ENCODE measurements around the gene A4GALT. TPM values are rescaled to one million over a fixed set of nuclear protein-coding genes. Genes with fewer than 3 reads are reported as not detected.
"Not testable (repeated sequence)": the region's sequence is repeated elsewhere in the genome, so short reads cannot be mapped to it uniquely, and the experiment has no call there.

A4GALT gene
- total RNA-seq, 1 donor from 2014 or later, result 16.9 TPM

- POLR2A ChIA-PET, result no interaction called here
- H3K27ac Mint-ChIP-seq, result no peak overlapping the region
- intact Hi-C loops (cut with micrococcal nuclease), result no loop called here
- no peak for TF ChIP-seq CTCF (IDR thresholded peaks at IDR 0.05)
- no peaks in the 10 kb centered on the region for H3K27me3 Mint-ChIP-seq
- DNase-seq (no peak), ATAC-seq (ENCODE audit: low read depth) (no peak)
- H3K36me3 Mint-ChIP-seq (ENCODE audit: low read depth), result no peaks in the 10 kb centered on the region
- no peak overlapping the region for H3K4me3 Mint-ChIP-seq
- CTCF ChIA-PET, result no interaction called here
- peaks cover 12% of the 10 kb centered on the region for H3K9me3 Mint-ChIP-seq
- peaks cover 17% of the 10 kb centered on the region for H3K4me1 Mint-ChIP-seq
These were observed 44.5 kb downstream of the A4GALT start for GRCh38 chr22:42676059-42676607.

DNA sequence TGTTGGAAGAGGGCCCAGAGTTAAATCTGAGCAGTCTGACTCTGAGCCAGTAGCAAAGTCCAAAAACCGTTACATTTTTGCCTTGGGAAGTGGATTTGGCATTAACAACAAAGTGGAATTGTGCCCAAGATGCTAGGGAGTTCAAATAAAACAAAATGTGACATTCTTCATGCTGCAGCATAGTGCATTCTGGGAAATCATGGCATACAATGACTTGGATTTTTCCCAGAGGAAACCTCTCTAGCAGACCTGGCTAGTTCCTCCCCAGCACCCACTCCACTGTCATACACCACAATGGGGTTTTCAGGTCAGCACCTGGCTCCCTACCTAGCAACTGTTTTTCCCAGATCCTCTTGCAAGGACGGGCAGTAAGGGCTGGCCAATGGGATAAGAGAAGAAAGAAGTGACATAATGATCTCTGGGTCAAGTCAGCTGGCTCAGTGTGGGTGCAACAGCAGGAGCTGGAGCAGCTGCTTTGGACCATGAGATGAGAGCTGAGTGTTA lies 46.7 kb downstream of the A4GALT start:
- ATAC-seq (ENCODE audit: low read depth) (no peak), DNase-seq (no peak)
- Mint-ChIP-seq H3K9me3 (peaks cover 5% of the 10 kb centered on the region), H3K36me3 (ENCODE audit: low read depth) (no peaks in the 10 kb centered on the region), H3K27ac (no peak overlapping the region), H3K4me3 (no peak overlapping the region), H3K27me3 (no peaks in the 10 kb centered on the region), H3K4me1 (peaks cover 28% of the 10 kb centered on the region)
- CTCF ChIA-PET, result no interaction called here
- intact Hi-C loops (cut with micrococcal nuclease), result no loop called here
- TF ChIP-seq CTCF (IDR thresholded peaks at IDR 0.05), result no peak
- POLR2A ChIA-PET, result no interaction called here

DNA sequence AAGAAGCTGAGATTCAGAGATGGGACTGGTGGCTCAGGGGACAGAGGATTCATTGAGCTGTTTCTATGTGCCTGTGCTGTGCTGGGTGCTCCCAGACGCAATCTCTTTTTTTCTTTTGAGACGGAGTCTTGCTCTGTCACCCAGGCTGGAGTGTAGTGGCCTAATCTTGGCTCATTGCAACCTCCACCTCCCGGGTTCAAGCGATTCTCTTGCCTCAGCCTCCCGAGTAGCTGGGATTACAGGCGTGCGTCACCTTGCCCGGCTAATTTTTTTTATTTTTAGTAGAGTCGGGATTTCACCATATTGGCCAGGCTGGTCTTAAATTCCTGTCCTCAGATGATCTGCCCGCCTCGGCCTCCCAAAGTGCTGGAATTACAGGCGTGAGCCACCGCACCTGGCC lies 47.6 kb downstream of the A4GALT start:
- ATAC-seq (ENCODE audit: low read depth); H3K27ac Mint-ChIP-seq; H3K9me3 Mint-ChIP-seq; DNase-seq; CTCF ChIA-PET; H3K36me3 Mint-ChIP-seq (ENCODE audit: low read depth); intact Hi-C loops (cut with micrococcal nuclease); H3K4me3 Mint-ChIP-seq; H3K27me3 Mint-ChIP-seq: not testable (repeated sequence)
- peaks cover 30% of the 10 kb centered on the region for H3K4me1 Mint-ChIP-seq
- POLR2A ChIA-PET, result interaction anchor here (1.1 to 1.2 kb wide), 2 partner anchors 58 to 184 kb away, joined by 3 read pairs; partner anchors contain the start of gene ARFGAP3

DNA sequence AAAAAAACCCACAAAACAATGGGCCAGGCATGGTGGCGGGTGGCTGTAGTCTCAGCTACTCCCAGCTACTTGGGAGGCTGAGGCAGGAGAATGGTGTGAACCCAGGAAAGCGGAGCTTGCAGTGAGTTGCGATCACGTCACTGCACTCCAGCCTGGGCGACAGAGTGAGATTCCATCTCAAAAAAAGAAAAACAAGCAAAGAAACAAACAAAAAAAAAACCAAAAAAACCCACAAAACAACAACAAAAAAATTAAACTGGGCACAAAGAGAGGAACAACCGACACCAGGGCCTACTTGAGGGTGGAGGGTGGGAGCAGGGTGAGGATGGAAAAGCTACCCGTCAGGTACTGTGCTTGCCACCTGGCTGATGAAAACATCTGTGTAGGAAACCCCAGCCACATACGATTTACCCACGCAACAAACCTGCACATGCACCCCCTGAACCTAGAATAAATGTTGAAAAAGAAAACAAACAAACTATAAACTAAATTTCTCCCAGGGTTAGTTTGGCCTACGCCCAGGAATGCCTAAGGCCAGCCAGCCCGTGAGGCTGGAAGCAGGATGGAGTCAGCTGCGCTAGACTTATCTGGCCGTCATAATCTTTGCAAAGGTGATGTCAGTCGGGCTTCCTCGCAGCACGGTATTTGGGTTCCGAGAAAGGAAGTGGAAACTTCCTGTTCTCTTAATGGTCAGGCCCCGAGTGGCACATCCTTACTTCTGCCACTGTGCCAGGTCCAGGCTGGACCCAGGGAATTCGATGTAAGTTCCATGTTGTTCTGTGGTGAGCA lies 49.6 kb downstream of the A4GALT start:
- intact Hi-C loops (cut with micrococcal nuclease), result no loop called here
- peak; percentile 83 for ATAC-seq (ENCODE audit: low read depth)
- ChIA-PET POLR2A (interaction anchor here (0.5 to 1.5 kb wide), 5 partner anchors 15 to 128 kb away, joined by 3 to 5 read pairs (median 4); partner anchors contain the start of gene POLDIP3), CTCF (no interaction called here)
- Mint-ChIP-seq H3K27ac (peak overlapping the region; percentile 84), H3K4me1 (peaks cover 35% of the 10 kb centered on the region), H3K4me3 (peak overlapping the region; percentile 58), H3K9me3 (no peaks in the 10 kb centered on the region), H3K27me3 (no peaks in the 10 kb centered on the region), H3K36me3 (ENCODE audit: low read depth) (no peaks in the 10 kb centered on the region)
- no peak for TF ChIP-seq CTCF (IDR thresholded peaks at IDR 0.05)
- no peak for DNase-seq

DNA sequence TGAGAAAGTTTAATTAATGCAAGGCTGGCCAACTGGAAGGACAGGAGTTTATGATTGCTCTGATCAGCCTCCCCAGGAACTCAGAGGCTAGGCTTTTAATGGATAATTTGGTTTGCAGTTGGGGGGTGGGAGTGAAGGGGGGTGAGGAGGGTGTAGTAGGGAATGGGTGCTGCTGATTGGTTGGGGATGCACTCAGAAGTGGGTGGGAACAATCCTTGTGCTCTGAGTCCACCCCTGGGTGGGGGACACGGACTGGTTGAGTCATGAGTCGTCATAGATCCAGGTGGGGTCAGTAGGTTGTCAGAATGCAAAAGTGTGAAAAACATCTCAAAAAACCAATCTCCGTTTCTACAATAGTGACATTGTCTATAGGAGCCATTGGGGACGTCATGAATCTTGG lies 50.6 kb downstream of the A4GALT start:
- ATAC-seq (ENCODE audit: low read depth) (no peak), DNase-seq (no peak)
- Mint-ChIP-seq H3K4me1 (peaks cover 46% of the 10 kb centered on the region), H3K4me3 (no peak overlapping the region), H3K27ac (peak overlapping the region; percentile 9), H3K27me3 (no peaks in the 10 kb centered on the region), H3K36me3 (ENCODE audit: low read depth) (no peaks in the 10 kb centered on the region), H3K9me3 (no peaks in the 10 kb centered on the region)
- intact Hi-C loops (cut with micrococcal nuclease), result no loop called here
- TF ChIP-seq CTCF (IDR thresholded peaks at IDR 0.05), result no peak
- CTCF ChIA-PET, result no interaction called here
- POLR2A ChIA-PET, result interaction anchor here (2.3 kb wide), 1 partner anchor 55 kb away, joined by 8 read pairs; the partner anchor contains the start of gene POLDIP3

DNA sequence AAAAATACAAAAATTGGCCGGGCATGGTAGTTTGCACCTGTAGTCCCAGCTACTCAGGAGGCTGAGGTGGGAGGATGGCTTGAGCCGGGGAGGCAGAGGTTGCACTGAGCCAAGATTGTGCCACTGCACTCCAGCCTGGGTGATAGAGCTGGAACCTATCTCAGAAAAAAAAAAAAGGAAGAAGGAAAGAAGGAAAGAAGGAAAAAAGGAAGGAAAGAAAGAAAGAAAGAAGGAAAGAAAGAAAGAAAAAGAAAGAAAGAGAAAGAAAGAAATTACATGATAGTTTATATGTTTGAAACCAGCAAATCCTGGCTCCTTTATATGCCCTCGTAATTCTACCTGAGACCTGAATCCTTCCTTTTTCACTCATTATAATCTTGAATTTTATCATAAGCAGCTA lies 54.3 kb downstream of the A4GALT start:
- H3K9me3 Mint-ChIP-seq; H3K36me3 Mint-ChIP-seq (ENCODE audit: low read depth); H3K4me3 Mint-ChIP-seq; ATAC-seq (ENCODE audit: low read depth); H3K27me3 Mint-ChIP-seq; CTCF ChIA-PET; DNase-seq: not testable (repeated sequence)
- intact Hi-C loops (cut with micrococcal nuclease), result loop anchor here (10.0 kb wide), 1 partner anchor 448 kb away; the partner anchor contains the start of gene BIK
- POLR2A ChIA-PET, result interaction anchor here (0.7 to 4.7 kb wide), 5 partner anchors 11 to 339 kb away, joined by 3 to 27 read pairs (median 13); partner anchors contain the start of gene POLDIP3
- Mint-ChIP-seq H3K27ac (peak overlapping the region; percentile 53), H3K4me1 (peaks cover 53% of the 10 kb centered on the region)

Data from activated B cell treated with CpG ODN at 0.5 μM for 24 hours (primary cell).